GM12892 (cell line): ENCODE results near the gene ALPP.

Experiments used
- POLR2AphosphoS5 ChIP-seq: IDR thresholded peaks from 2 replicates; pipeline ENCODE4 v1.6.1; 2011; ENCODE audit warnings: low read depth, low read length, control low read depth
- TAF1 ChIP-seq: IDR thresholded peaks from 2 replicates; pipeline ENCODE4 v1.6.1; 2011; ENCODE audit warnings: low read depth, mild to moderate bottlenecking, control low read depth, low read length, borderline replicate concordance

DNA sequence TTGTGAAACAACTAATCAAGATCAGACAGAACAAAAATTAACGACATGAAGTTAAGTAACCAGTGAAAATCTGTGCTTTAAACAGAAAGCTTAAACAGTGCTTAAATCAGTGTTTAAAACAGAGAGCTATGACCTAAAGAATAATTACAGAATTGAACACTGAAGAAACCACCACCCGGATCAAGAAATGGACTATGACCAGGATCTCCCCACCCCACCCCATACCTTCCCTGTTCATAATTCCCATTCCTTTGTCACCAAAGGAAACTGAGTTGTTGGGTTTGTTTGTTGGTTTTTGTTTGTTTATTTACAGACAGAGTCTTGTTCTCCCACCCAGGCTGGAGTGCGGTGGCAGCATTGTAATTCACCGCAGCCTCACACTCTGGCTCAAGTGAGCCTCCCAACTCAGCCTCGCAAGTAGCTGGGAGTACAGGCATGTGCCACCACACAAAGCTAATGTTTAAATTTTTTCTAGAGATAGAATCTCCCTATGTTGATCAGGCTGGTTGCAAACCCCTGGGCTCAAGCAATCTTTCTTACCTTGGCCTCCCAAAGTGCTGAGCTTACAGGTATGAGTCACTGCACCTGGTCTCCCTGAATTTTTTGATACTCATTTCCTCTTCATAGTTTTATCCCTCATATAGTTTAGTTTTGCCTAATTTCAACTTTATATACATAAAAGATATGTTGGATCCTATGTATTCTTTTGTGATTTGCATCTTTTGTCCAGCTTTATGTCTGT is 19.9 kb downstream of the ALPP start:
- TF ChIP-seq POLR2AphosphoS5 (no peak), TAF1 (no peak)
